HG02763 (cell line): ENCODE results near the gene PHACTR1.

Experiments used
- ATAC-seq: cut with Tn5 transposase; IDR thresholded peaks from one replicate; pipeline ENCODE4 v1.9.1; 2021; ENCODE audit warnings: mild to moderate bottlenecking, moderate library complexity; ENCODE audit not compliant: unreplicated experiment

PHACTR1 gene

DNA sequence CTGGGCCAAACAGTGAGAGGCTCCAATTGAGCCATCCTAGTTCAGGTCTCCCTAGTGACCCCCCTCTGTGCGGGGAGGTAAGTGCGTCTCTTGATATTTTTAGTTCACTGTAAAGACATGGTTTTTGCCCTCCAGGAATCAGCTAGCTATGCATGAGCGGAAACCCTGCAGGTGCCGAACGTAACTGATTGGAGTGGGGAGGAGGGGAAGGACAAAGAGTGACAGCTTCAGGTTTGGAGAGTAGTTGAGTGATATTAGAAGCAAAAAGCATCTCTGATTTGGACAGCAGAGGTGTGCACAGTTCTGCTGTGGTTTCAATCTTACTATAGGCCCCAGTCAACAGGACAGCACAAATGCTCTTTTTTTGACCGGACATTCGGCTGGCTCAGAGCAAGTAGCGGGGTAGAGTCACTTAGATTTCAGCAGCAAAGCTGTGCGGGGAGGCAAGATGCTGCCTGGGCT is 580.0 kb downstream of the PHACTR1 start:
- no peak for ATAC-seq

DNA sequence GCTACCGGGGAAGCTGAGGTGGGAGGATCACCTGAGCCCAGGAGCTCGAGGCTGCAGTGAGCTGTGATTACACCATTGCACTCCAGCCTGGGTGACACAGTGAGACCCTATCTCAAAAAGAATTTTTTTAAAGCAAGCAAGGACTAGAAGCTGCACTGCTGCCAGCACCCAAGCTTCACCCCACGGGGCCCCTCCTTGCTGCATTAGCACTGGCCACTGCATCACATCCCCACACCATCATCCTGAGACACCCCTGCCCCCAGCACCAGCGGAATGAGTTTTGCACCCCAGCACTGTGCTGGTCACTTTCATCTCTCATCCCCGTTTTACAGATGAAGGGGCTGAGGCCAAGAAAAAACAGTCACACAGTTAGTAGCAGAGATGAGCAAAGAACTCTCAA is 580.8 kb downstream of the PHACTR1 start:
- no peak for ATAC-seq

DNA sequence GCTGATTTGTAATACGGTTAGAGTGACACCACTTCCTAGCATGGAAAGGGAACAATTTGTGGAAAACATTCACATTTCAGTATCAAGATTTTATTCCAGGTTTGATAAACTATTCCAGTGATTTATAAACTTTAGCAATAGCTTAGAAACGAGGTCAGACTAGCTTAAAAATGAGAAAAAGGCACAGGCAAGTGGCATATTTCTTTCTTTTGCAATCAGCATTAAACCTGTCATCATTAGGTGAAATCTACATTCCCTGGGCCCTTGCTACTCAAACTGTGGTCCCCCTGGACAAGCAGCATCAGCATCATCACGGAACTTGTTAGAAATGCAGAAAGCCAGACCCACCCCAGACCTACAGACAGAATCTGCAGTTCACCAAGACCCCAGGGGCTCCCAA is 581.9 kb downstream of the PHACTR1 start:
- ATAC-seq = no peak

DNA sequence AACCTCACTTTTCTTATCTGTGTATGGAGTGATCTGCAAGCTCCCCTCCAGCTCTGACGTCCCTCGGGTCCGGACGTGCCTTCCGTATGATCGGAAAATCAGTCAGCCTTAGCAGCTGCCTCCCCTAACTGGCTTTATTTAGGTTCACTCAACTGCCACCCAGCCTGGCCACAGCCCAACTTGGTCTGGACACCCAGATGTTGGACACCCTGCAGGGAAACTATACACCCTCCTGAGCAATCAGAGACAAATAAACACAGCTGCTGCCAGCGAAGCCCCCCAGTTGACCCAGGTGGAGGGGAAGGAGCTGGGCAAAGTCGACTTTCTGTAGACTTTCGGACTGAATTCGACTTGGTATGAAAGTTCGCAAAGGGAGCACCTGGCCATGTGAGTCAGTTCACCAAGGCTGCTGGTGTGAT is 582.8 kb downstream of the PHACTR1 start:
- no peak for ATAC-seq

DNA sequence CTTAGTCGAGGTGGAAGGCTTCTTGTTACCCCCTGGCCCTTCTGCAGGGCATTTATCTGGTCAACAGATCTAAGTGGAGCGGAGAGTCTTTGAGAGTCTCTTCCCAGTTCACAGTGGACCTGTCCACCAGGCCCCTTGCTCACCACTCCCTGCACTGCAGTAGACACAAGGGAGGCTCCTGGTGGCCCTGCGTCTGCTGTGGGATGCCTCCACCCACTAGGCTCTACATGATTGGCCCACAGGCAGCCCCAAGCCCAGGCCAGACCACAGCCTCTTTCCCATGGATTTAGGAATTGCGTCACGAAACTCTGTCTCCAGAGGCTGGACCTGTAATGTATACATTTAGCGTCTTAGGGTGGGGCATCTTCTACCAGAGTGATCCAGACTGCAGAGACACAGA is 583.4 kb downstream of the PHACTR1 start:
- ATAC-seq = no peak

DNA sequence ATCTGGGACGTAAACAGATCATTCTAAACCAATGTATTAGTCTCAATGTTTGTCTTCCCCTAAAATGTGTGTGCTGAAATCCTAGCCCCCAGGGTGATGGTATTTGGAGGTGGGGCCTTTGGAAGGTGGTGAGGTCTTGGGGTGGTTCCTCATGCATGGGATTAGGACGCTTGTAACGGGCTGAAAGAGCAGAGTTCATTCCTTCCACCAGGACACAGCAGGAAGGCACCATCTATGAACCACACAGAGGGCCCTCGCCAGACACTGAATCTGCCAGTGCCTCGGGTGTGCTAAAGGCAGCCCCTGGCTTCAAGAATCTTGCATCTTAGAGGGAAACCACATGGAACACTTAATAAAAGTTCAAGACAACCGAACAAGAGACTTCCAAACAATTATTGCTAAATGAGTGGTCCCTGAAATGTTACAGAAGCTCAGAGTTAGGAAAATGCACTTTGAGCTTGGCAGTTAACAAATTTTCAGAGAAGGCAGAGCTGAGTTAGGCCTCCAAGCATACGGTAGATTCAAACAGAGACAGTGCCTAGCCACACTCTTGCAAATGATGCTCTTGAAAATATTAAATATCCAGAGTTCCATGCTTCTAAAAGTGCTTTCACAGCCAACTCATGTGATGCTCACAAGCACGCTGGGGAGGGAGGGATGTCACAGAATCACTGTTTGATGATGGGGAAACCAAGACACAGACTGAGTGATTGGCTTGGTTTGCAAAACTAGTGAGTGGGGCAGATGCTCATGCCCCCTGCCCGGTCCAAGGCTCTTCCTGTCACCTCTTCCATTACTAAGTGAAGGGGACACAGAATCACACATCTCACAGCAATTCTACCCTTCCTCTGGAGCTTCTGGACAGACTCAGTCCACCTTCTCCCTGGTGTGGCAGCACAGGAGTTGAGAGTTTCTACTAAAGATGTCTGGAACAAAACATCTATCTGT is 584.4 kb downstream of the PHACTR1 start:
- ATAC-seq = no peak

DNA sequence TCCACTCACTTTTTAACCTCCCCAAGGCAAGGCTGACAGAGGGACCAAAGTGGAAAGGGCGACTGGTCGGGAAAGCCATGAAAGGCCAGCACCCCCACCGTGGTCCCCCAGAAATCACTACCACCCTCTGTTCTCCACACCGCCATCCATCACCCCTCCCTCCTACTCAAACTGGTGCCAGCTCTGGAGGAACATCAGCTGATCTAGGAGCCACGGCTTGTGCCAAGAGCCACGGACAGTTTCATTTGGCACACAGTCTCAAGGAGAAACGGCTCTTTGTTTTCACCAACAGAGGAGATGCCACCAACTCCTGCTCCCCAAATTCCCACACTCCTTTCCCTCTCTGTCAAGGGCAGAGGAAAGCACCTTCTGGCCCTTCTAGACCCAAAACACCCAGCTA is 585.7 kb downstream of the PHACTR1 start:
- no peak for ATAC-seq

DNA sequence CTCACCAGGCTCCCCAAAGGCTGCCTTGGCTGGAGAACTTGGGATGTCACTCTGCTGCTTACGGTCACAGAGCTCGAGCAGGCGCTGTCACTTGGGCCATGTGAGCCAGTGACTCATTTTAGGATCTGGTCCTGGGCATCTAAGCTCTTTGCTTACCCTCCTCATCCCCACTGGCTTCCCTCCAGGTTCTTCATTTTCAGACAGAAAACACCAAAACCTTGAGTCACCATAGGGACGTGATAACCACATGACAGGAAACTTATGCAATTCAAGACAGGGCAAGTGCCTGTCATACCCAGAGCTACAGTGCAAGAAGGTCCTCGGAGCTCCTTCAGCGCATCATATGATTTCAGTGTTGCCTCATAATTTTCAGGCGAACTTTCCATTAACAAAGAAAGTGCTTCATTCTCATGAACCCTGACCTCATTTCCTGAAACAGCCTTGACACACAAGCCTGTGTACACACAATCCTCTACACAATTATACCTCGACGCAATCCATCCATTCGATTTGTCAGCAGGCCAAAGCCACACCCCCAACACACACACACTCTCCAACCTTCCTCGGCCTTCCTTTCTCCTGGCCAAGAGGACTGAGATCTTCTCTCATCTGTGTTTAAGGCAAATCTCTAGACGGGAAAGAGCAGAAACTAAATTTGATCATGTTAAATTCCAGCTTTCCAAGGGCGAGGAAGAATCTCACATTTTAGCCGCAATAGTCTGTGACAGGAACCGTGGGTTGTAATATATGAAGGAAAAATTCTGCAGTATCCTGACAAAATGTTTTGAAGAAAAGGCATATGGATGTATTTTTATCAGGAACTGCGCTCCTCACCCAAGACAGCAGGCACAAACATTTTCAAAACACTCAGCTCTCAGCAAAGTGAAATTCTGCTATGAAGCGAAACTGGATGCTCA is 586.4 kb downstream of the PHACTR1 start:
- ATAC-seq = peak; percentile 64

DNA sequence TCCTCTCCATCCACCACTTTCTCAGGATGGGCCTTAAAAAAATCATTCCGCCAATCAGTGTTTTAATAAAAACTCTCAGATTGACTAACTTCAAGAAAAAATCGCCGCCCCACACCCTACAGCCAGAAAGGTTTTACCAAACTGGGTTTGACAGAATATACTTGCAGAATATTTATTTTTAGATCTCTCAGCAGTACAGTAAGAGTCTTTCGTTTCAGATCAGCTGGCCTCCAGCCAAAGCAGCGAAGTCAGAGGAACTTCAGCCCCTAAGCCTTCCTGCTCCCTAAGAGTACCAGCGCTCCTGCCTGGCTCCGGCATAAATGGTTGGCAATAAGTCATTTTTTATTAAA is 587.1 kb downstream of the PHACTR1 start:
- ATAC-seq = peak; percentile 37

DNA sequence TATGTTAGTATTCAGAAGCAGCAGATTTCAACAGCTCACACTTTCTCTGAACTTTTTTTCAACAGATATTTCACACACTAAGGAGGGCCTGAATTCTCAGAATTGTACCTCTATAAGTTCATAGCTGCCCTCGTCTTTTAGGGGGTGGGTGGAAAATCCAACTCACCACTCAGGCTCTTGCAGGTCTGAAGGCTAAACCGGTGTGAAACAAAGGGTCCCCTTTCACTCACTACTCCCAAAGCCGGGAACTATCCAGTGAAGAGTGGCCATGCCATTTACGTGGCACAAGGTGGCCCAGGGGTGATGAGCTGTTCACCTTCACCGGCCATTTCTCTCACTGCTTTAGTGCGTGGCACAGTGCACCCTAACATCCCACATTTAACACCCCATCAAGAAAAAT is 587.5 kb downstream of the PHACTR1 start:
- no peak for ATAC-seq

DNA sequence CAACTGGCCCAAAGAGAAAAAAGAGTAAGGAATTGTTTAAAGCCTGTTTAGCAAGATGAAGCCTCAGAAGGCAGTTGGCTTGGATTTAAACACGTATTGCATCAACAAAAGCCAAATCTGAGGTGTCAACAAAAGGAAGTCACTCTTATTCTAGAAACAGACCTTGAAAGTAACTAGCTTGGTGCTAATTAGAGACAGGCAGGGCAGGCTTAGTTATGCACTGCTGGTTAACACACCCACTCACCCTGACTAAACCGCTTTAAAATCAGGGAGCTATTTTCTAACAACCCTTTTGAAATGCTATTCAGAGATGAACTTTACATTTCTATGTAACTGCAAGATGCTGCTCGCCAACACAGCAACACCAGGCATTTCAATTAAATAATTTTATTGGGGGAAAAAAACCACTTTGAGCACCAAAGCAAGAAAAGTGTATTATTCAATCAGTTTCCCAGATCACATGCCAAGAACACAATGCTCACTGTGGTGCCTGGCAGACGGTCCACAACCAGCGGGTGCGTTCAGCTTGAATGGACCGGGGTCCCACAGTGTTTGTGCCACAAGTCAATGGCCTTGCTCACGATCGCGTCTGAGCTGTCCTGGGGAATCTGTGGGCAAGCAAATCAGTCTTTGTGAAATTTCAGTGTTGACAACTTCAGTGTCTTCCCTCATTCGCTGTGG is 588.2 kb downstream of the PHACTR1 start:
- ATAC-seq = peak; percentile 34

GRCh38 chr6:13305288-13305687 is 588.7 kb downstream of the PHACTR1 start:
- no peak for ATAC-seq

- no peak for ATAC-seq
Observed at GRCh38 chr6:13305791-13306190, 589.2 kb downstream of the PHACTR1 start.

GRCh38 chr6:13307508-13307995 is 591.0 kb downstream of the PHACTR1 start:
- ATAC-seq = no peak

GRCh38 chr6:13308332-13308731 is 591.8 kb downstream of the PHACTR1 start:
- no peak for ATAC-seq

DNA sequence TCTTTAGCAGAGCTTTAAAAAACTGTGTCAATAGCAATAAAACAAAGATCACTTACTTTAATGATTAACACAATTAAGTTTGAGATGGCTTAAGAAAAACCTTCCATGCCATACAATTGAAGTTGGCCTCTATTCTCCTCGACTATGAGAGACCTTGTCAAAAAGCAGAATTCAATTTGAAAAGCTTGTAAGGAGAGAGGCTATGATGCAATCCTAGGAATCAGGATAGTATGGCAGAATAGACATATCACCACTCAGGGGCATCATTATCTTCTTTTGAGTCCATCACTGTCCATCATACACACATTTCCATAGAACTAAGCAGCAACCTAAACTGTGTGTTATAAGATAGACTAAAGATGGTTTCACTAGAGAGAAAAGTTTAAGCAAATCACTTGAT is 594.6 kb downstream of the PHACTR1 start:
- no peak for ATAC-seq

- no peak for ATAC-seq
Observed at GRCh38 chr6:13314806-13315205, 598.2 kb downstream of the PHACTR1 start.

DNA sequence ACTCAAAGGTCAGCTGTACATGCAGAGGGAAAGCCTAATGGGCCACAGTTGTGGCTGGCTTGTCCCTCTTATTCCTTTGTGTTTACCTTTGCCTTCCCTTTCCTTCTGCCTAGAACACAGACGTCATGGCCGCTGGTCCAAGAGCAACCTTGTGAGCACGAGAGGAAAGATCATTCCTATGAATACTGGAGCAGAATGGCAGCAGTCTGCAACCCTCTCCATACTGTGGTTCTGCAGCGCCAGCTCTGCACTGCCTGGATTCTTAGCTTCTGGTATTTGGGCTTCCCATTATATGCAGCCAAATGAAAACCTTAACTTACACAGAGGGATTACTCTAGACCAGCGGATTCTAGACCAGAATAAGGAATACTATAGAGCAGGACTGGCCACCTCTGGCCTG is 599.3 kb downstream of the PHACTR1 start:
- ATAC-seq = no peak

DNA sequence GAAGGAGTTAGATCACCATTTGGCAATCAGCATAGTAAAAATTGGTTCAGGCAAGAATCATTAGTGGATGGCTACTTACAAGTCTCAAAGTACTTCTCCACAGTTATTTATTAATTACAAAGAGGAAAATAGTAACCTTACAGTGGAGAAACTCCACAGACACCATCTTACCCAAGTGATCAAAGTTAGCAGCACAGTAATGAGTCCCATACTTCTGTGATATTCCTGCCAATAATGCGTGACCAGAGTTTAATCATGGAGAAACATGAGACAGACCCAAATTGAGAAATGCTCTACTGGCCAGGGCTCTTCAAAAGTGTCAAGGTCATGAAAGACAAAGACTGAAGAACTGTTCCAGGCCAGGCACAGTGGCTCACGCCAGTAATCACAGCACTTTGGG is 602.3 kb downstream of the PHACTR1 start:
- ATAC-seq = no peak

DNA sequence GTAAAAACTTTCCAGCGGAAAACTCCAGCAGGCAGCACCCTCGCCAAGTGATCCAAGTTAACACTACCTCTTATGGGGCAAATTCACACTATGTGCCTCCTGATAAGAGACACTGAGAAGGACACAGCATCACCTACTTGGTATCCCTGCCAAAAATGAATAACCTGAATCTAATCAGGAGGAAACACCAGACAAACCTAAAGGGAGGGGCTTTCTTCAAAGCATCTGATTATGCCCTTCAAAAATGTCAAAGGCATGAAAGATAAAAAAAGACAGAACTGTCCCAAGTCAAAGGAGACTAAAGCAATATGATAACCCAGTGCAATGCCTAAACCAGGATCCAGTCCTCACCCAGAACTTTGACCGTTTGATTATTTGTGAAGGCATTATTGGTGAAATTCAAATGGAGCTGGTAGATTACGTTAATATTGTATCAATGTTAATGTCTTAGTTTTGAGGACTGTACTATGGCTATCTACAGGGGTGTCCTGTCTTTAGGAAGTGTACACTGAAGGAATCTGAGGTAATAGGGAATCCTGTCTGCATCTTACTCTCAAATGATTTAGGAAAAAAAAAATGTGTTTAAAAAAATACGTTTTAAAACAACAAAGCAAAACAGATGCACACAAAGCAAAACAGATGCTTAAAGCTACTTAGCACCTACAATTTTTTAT is 603.5 kb downstream of the PHACTR1 start:
- ATAC-seq = no peak
